Neural progenitor cell (in vitro differentiated cells): ENCODE data around the gene MYH1.

Source experiments
- CTCF ChIP-seq: fragments of 200-600 bp; sonication (generic); IDR thresholded peaks from 2 replicates; pipeline ENCODE4 v1.5.1; 2017; ENCODE audit warnings: antibody characterized with exemption, mild to moderate bottlenecking
- EZH2 ChIP-seq: fragments of 200-600 bp; sonication (generic); IDR thresholded peaks from 2 replicates; pipeline ENCODE4 v1.6.1; 2017; ENCODE audit warnings: antibody characterized with exemption, mild to moderate bottlenecking, moderate library complexity
- EZH2phosphoT487 ChIP-seq: fragments of 200-600 bp; sonication (generic); IDR thresholded peaks from 2 replicates; pipeline ENCODE4 v1.6.1; 2017; ENCODE audit warnings: antibody characterized with exemption

- TF ChIP-seq CTCF (no peak), EZH2phosphoT487 (no peak), EZH2 (no peak)
These were observed 4.7 kb upstream of the MYH1 start for GRCh38 chr17:10523064-10523463.
